Measurements from ENCODE around the gene PSMD12.

The PSMD12 gene

GRCh38 chr17:67385122-67385988, 19.0 kb upstream of the PSMD12 start:
- DNase-seq = no peak

GRCh38 chr17:67381929-67382257, 15.5 kb upstream of the PSMD12 start:
- DNase-seq = no peak

DNA sequence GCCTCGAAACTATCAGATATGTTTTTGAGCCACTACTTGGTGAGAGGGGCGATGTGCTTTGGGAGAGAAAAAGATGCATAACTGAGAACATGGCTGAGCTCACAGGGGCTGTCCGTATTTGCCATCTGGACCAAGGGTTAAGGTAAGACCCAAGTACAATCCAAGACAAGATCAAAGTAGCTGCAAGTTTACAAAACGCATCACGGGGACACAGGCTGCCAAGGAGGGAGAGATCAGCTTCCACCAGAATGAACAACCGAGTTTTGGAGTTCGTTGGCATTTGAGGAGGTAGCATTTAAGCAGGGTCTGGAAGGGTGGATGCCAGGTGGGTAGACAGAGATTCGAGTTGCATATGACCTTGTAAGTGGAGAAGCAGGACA, 12.9 kb upstream of the PSMD12 start:
- no peak for DNase-seq

DNA sequence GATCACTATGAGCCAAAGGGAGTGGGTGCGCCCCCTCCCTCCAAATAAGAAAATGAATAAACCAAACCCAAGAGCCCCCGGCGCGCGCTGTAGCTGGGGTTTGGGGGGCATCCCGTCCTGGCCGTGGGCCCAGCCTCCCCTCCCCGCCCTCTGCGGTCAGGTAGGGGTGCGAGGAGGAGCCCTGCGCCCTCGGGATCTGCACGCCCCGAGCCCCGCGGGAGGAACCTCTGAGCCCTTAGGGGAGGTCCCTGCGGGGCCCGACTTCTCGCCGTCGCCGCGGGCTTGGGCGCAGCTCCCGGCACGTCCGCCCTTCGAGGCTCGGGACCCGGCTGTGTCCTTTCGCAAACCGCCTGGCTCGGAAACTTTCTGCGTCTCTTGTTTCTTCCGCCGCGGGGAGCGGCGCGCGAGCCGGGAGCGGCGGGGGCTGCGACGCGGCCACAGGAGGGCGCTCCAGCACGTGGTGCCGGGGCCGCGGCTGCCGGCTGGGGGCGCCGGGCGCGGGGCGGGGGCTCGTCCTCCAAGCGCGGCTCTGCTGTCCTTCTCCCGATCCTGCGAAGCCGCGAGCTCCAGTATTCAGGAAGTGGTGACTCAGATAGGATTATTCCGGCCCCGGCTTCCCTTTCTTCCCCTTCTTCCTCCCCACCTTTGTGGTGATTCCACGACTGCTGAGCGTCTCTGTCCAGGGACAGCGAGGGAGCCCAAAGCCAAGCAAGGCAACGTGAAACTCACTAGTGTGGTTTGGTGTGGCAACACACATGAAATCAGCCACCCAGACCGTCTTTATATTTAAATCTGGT, 12.3 kb upstream of the PSMD12 start:
- peak; percentile 39 for DNase-seq

- peak; percentile 18 for DNase-seq
Observed at GRCh38 chr17:67377488-67378453, 11.4 kb upstream of the PSMD12 start.

DNA sequence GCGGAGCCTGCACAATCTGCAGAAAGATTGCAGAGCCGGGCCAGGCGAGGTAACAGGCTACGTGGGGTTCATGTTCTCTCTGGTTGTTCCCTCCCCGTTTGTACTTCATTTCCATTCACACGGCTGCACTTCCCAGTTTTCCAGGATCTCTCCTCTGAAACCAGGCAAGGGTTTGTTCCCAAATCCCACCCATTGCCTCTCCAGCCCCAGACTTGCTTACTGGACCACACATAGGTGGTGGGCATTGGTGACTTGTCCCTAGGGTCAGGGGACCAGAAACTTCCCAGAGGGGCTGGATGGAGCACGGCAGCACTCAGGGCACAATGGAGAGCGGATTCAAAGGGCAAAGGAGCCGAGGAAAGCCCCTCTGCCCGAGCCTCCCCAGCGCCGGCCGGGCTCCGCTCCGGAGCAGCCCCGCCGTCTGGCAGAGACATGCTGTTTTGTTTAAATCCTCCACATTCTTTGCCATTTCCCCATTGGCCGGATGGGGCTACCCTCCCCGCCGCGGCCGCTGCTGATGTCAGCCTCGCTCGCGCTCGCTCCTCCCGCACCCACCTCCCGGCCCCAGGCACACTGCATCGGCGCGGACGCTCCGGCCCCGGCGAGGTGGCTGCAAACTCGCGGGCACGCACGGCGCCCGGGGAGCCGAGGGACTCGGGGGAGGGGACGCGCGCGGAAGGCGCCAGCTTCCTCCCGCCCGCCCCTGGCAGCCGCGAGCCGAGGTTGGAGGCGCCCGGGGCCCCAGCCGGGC, 10.5 kb upstream of the PSMD12 start, which contains the start of gene PITPNC1:
TSS of gene PITPNC1 (plus strand) at position 545 of the 751 bp plus-strand sequence.
- no peak for DNase-seq

GRCh38 chr17:67376415-67376736, 10.0 kb upstream of the PSMD12 start:
- DNase-seq = no peak

- no peak for DNase-seq
Observed at GRCh38 chr17:67375716-67376115, 9.3 kb upstream of the PSMD12 start.

- DNase-seq = no peak
Observed at GRCh38 chr17:67375054-67375427, 8.7 kb upstream of the PSMD12 start.

GRCh38 chr17:67374329-67375053, 8.1 kb upstream of the PSMD12 start:
- DNase-seq = peak; percentile 36

- DNase-seq = no peak
Observed at GRCh38 chr17:67372751-67373150, 6.4 kb upstream of the PSMD12 start.

DNA sequence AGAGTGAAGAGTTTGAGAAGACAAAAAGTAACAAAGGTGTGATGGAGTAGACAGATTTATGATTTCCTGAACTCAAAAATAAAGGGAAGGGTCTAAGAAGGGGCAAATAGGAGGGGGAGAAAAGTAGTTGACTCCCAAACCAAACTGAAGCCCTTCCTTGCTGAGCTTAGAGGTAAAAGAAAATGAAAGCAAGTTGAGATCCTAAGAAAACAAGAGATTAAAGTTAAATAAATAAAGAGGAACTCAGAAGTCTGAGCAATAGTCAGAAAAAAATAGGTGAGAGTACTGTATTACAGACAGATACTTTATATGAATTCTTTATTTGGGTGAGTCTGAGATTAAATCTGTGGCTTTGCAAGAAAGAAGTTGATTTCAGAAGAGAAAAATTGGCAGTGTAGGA, 3.3 kb upstream of the PSMD12 start:
- no peak for DNase-seq

DNA sequence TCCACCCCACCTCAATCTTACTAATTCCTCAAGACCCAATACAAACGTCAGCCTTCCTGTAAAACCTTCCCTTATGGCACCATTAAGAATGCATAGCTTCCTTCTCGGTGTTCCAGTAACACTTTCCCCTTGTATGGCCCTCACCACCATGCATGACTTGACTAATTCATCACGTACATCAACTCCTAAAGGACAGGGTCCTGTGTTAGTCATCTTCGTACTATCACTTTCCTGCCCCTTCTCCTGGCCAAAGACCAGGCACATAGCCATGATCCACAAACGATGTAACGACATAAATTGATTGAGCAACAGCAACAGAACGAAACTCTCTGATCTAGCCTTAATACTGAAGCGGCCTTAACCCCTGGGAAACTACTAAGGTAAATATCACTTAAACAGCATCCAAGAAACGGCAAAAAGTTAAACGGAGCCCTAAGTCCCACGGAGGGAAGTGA, 612 bp downstream of the PSMD12 start:
- DNase-seq = no peak

DNA sequence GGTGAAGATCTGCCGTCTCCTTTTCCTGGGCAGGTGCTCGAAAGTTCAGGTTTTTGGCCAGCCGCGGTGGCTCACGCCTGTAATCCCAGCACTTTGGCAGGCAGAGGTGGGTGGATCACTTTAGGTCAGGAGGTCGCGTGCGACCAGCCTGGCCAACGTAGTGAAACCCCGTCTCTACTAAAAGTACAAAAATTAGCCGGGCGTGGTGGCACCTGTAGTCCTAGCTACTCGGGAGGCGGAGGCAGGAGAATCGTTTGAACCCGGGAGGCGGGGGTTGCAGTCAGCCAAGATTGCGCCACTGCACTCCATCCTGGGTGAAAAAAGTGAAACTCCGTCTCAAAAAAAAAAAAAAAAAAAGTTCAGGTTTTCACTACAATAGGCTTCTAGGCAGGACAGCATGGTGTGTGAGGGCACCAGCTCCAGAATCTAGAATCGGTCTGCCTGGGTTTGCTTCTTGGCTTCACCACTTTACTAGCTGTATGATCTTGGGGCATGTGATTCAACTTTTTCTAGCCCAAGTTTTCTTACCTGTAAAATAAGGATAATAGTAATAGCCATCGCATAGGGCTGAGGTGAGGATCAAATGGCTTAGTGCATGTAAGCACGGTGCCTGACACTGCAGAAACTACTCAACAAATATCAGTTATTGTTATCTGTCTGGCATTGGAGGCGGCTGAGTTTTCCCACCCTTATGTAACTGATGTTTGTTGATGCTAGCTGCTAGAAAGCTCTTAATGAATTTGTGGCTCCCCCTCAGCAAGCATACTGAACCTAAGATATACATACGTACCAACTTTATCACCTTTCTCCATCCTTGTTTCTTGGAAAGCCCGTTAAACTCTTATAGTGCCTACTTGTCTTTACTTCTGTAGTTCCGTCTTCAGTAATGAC, 1.3 kb downstream of the PSMD12 start:
- no peak for DNase-seq

DNA sequence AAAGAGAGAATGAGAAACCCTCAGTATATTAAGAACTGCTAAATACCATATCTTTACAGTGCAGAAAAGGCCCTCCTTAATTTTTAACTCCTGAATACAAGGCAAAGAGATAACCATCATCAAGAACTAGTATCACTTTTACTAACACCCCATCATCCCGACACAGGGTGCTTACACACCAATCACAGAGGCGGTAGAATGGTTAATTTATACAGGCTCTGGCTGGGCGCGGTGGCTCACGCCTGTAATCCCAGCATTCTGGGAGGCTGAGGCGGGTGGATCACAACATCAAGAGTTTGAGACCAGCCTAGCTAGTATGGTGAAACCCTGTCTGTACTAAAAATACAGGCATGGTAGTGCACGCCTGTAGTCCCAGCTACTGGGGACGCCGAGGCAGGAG, 4.2 kb downstream of the PSMD12 start:
- no peak for DNase-seq

- DNase-seq = no peak
Observed at GRCh38 chr17:67360880-67361279, 5.5 kb downstream of the PSMD12 start.

DNA sequence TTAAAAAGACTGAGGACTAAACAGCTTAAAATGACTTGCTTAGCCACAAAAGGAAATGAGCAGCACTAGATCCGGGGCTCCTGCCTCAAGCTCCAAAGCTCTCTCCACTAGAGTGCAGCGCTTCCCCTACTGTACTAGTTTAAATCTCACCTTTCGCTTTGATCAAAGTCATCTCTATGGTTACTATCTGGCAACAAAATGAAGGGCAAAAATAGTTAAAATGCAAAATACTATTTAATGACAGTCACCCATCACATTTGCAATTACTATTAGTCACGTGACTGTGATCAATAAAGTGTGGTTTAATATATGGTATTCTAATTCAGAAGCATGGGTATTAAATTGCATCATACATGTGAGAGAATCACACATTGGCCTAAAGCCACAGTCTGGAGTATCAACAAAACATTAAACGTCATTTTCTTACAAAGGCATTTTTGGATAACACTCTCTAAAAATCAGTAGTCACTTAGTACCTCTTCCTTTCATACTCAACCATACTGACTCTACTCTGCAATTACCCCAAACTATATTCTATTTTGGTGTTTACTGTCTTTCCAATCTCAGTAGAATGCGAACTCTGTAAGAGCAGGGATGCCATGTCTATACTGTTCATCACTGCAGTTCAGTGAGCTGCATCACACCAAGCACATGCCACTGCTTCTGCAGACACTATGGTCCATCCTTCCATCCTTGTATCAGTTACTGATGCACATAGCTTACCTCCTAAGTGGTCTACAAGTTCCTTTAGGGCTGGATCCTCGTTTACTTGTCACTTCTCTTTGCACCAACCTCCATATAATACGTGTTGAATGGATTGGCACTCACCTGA, 6.2 kb downstream of the PSMD12 start:
- peak; percentile 9 for DNase-seq

- no peak for DNase-seq
Observed at GRCh38 chr17:67358612-67359011, 7.8 kb downstream of the PSMD12 start.

- DNase-seq = no peak
Observed at GRCh38 chr17:67353929-67354574, 12.3 kb downstream of the PSMD12 start.

Measured in NCI-H2081 treated with DMSO at 0.1 percent for 48 hours (cell line).